HG03097 (cell line): ENCODE data around the gene C1orf74.
A peak's percentile ranks its signal among the peaks of the same experiment; 100 is the strongest.

ENCODE experiments used
- ATAC-seq: cut with Tn5 transposase; IDR thresholded peaks from one replicate; pipeline ENCODE4 v1.9.1; 2021; ENCODE audit not compliant: unreplicated experiment, low FRiP score

Gene C1orf74

GRCh38 chr1:209784265-209785169, at the start of gene C1orf74:
Gene C1orf74, minus strand, starts transcription at chr1:209784559. Its CDS starts 925 bp downstream, at chr1:209783634.
- peak; percentile 97 for ATAC-seq

- no peak for ATAC-seq
Observed at GRCh38 chr1:209831615-209832014, 47.3 kb upstream of the C1orf74 start.

DNA sequence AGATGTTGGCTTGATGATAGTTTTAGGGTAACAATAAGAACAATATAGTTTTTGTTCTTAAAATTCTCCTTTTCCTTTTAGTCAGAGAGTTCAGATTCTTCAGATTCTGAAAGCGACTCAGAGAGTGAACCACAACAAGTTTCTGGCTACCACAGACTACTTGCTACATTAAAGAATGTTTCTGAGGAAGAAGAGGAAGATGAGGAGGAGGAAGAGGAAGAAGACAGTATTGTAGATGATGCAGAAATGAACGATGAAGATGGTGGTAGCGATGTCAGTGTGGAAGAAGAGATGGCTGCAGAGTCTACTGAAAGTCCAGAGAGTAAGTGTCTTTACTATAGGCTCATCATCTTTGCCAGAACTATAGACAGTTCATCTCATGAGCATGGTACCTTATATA, 46.4 kb upstream of the C1orf74 start:
- ATAC-seq = no peak

DNA sequence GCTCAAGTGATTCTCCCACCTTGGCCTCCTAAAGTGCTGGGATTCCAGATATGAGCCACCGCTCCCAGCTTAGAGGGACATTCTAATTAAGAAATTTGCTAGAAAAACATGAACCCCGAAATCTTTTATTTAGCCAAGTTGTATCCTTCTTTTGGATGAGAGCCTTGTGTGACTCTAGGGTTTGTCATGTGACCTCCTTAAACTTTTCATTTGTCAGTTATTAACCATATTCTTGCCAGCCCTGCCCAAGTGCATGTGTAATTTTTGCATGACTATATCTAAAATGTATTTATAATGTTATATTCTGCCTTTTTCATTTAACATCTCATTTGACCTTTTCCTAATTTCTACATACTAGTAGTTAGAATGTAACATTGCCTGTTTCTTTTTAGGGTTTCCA, 45.4 kb upstream of the C1orf74 start:
- no peak for ATAC-seq

DNA sequence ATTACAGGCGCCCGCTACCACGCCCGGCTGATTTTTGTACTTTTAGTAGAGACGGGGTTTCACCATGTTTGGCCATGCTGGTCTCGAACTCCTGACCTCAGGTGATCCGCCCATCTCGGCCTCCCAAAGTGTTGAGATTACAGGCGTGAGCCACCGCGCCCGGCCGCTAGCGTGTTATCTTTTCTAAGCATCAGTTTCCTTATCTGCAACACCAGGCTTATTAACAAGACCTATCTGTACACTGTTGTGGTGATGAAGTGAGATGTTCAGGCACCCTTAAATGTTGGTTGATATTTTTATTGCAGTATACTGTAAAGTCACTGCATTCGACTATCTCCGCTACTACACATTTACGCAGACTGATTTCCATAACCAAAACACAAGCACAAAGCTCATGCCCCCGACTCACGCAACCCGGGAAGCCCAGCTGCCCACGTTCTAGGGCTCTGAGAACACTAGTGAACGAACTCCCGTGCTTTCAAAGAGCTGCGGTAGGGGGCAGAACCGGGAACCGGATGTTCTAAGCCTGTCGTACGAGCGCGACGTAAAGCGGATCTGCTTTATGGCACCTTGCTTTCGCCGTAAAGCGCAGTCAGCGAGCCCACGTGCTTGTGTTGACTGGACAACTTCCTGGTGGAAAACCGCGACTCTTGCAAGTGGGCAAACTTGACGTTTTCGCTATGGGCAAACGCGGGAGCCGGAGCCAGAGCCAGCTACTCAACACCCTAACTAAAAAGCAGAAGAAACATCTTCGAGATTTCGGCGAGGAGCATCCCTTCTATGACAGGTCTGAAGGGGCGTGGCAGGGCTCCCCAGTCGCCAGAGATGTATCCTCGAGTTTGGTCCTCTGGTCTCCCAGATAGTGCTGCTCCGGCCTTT, 43.3 kb upstream of the C1orf74 start, which contains the start of gene UTP25:
TSS of gene UTP25 (plus strand) at position 589 of the 879 bp plus-strand sequence. CDS start at position 681, 92 bp downstream.
- ATAC-seq = peak; percentile 94

DNA sequence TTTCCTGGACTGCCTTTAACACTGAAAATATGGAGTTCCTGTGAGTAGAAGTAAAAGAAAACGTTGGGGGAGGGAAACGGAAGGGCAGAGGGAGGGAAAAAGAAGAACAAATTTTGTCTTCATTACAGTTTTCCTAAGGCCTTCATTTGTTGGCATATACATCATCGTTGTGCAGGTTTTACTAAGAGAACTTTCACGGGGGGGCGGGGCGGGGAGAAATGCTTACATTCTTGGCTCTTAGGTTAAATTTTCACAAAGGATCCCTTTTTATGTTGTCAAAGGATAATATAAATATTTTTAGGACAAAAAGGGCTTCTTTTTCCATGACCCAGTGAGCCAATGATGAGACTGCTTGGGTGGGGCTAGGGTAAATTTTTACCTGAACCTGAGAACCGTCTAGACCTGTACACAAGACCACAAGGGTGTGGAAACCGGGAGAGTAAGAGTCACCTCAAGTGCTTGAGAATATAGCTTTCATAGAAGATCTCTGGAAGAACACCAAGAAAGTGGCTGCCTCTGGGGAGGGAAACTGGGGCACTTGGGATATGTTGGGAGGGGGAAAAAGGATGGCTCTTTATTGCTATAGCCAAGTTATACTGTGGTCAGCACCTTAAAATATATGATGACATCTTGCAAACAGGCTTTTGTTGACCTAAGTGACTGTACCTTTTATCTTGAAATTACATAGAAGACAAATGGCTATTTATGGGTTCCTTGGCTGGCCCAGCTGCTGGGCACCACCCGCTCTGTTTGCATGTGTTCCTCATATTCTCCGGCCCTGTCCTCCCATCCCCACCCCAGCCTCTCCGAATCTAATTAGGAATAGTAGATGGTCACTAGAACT, 41.5 kb upstream of the C1orf74 start:
- no peak for ATAC-seq

GRCh38 chr1:209823143-209824041, 39.0 kb upstream of the C1orf74 start:
- ATAC-seq = no peak

DNA sequence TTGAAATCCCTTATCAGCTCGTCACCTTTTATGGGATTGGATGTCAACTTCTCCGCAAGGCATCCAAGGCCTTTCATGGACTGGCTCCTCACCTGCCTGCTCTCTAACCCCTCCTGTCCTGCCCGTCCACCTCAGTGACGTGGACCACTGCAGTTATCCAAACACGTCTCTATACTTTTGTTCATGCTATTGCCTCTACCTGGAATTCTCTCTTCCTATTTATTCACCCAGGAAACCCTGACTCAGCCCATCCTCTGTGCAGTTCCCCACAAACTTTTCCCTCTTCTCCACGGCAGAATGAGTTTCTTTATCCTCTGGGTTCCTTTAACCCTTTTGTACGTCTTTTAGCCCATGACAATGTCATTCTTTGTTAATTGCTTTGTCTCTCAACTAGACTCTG, 38.3 kb upstream of the C1orf74 start:
- no peak for ATAC-seq

DNA sequence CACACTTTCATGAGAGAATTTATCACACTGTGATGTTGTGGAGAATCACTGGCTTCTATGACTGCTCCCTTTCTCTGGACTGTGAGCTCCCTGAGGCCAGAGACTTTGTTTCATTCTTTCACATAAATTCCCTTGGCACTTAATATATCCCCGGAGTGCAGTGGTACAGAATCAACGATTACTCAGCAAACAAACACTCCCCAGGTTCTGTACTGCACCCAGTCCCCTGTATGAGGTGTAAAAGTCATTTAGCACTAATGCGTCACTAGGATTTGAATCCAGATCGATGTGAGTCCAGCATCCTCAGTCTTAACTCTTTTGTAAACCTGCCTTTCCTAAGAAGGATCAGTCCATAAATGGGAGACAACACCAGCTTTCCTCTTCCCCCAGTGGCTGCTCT, 36.6 kb upstream of the C1orf74 start:
- ATAC-seq = no peak

GRCh38 chr1:209819058-209819457, 34.7 kb upstream of the C1orf74 start:
- ATAC-seq = no peak

DNA sequence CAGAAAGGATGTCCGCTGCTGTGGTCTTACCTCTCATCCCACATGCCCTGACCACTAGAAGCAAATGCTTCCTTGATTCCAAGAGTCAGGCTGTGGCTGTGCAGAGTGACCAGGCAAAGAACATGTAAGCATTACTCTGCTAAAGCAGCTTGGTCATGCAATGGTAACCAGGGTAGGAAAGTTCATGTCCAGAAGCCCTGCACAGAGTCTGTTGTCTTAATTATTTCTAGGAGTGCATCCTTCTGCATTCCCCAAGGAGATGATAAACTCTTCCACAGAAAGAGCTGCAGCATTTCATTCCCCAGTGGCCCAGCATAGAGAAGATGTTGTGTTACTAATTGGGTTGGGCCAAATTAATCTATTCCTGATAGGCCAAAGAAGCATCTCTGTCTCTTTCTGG, 33.3 kb upstream of the C1orf74 start:
- no peak for ATAC-seq

GRCh38 chr1:209816923-209817322, 32.6 kb upstream of the C1orf74 start:
- ATAC-seq = no peak

DNA sequence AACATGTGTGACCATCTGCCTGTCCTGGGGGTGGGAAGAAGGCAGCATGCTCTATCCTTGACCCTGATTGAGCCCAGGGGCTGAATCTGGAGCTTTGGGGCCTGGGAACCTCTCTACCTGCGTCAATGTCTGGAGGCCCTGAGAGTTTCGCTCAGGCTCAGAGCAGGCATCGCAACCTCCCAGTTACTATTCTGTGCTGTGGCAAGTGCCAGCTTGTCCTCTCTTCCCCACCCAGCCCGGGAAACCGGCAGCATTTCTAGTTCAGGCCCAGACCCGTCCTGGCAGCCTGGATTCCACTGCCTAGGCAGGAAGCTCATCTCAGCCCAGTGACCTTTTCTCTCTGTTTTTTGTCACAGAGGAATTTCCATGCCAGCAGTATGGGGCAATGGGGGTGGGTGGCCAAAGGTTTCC, 31.6 kb upstream of the C1orf74 start:
- ATAC-seq = no peak

- ATAC-seq = no peak
Observed at GRCh38 chr1:209815490-209815889, 31.1 kb upstream of the C1orf74 start.

GRCh38 chr1:209813902-209814301, 29.5 kb upstream of the C1orf74 start:
- ATAC-seq = no peak

DNA sequence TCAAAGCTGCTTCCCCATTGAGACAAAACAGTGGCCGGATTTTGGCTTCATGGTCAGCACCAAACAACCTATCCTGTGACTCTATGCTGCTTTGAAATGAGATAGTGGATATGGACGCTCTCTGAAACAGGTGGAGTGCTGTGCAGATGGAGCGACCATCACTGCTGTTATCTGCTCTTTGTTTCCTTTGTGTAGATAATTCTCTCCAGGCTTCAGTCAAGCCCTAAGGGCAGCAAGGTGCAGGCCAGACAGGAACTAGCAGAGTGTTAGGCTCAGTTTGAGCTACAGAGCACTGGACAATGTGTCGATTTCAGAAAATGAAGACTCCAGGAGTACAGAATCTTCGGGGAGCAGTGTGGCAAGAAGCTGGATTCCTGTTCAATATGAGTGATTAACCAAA, 26.4 kb upstream of the C1orf74 start:
- no peak for ATAC-seq

DNA sequence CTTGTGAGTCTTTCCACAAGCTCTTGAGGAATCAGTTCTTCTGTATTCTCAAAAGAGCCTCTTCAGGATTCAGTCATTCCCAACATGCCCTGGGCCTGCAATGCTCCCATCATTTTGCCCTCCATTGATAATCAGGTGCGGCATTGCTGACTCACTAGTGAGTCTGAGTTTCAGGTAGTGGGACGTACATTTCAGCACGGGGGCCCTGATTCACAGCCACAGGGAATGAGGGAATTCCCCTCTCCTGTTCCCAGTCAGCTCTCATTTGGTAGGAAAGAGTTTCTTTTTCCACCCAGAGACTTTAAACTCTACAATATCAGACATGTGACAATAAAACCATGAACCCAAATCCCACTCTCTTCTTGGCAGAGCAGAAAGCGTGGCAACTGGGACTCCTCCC, 25.3 kb upstream of the C1orf74 start:
- no peak for ATAC-seq

- ATAC-seq = no peak
Observed at GRCh38 chr1:209808059-209808581, 23.8 kb upstream of the C1orf74 start.

DNA sequence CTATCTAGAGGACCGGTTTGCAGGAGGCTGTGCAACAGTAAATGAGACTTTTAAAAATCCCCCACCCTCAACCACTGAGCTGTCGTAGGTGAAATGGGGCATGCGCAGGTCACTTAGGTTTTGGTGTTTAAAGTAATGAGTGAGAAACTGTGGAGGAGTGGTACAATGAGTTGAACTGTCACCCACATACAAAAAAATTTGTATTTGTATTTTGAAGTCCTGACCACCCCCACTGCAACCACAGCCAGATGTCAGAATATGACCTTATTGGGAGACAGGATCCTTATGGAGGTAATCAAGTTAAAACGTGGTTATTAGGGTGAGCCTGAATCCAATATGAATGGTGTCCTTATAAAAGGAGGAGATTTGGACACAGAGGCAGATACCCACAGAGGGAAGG, 23.1 kb upstream of the C1orf74 start:
- ATAC-seq = no peak
